NB4 (cell line): ENCODE results near the gene POTEJ.
"Not testable (repeated sequence)": the region's sequence is repeated elsewhere in the genome, so short reads cannot be mapped to it uniquely, and the experiment has no call there.

Experiments
- CTCF ChIP-seq: IDR thresholded peaks from one replicate; pipeline ENCODE4 v1.5.1; 2012; ENCODE audit warnings: low read depth, low read length
- POLR2A ChIP-seq: IDR thresholded peaks from 2 replicates; pipeline ENCODE4 v1.6.1; 2011; ENCODE audit warnings: mild to moderate bottlenecking; ENCODE audit not compliant: insufficient read length; ENCODE audit errors: extremely low read depth

GRCh38 chr2:130576209-130576784 lies 34.9 kb upstream of the POTEJ start:
- not testable (repeated sequence) for TF ChIP-seq CTCF, POLR2A
